ENCODE data around the gene AKIRIN1. TPM values are rescaled to one million over a fixed set of nuclear protein-coding genes. Genes with fewer than 3 reads are reported as not detected.
"Not testable (repeated sequence)": the region's sequence is repeated elsewhere in the genome, so short reads cannot be mapped to it uniquely, and the experiment has no call there.

The AKIRIN1 gene
- total RNA-seq, 2 experiments from 2014 or later = 68.8 to 72.5 TPM

DNA sequence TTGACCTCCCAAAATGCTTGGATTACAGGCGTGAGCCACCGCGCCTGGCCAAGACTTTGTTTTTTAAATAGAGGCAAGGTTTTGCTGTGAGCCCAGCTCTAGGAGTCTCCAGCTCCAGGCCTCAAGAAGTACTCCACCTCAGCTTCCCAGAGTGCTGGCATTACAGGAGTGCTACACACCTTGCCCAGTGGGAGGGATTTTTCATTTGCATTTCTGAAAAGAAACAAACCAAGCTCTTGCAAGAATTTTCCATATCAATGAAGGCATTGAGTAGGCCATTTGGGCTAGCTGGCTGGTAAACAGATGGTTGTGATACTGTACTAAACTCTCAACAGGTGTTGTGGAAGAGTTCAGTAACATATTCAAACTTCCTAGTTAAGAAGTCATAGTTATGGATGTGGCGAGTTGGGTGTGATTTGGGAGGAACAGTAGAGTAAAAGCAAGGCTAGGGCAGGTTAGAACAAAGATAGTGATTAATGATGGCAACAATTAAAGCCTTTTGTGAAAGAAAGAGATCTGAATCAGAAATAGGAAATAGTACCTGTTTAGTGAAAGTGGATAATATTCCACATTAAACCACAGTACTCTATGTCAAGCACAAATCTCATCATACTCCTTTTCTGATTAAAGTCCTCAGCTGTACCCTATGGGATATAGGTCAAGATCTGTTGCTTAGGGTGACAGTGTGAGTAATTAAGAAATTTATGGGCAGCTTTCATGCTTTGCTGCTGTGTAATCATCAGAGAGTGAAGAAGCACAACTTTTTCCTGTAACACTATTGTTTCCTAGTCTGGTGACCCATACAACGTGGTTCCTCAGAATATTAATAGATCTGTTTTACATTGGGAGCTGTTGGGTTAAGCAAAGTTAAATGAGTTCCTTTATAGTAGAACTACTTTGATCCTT, 10.7 kb downstream of the AKIRIN1 start:
- CTCF ChIA-PET = interaction anchor here (0.6 to 2.3 kb wide), 2 partner anchors 90 to 410 kb away, joined by 3 to 5 read pairs; no protein-coding TSS in a partner anchor
- Mint-ChIP-seq H3K4me3 (no peak overlapping the region), H3K4me1 (peaks cover 57% of the 10 kb centered on the region), H3K36me3 (ENCODE audit: low read depth) (peaks cover 77% of the 10 kb centered on the region), H3K27ac (peak overlapping the region; percentile 8), H3K27me3 (no peaks in the 10 kb centered on the region), H3K9me3 (no peaks in the 10 kb centered on the region)
- POLR2A ChIA-PET = interaction anchor here (1.1 to 2.0 kb wide), 3 partner anchors 10 to 24 kb away, joined by 3 to 6 read pairs (median 5); no protein-coding TSS in a partner anchor
- no peak for DNase-seq

DNA sequence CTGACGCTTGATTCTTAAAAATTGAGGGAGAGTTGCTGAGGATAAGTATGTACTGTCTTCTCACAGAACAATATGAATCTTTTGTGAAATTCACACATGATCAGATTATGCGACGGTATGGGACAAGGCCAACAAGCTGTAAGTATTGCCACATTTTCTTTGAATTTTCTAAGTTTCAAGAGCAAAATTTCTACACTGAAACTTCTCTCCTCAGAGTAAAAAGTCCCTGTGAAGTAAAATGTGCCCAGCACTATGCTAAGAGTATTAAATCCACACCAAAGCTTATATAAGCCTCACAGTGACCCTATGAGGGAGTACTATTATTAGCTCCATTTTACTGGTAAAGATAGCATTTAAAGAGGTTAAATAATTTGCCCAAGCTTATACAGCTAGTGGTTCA, 12.2 kb downstream of the AKIRIN1 start:
- no peak overlapping the region for H3K4me3 Mint-ChIP-seq
- no peak for DNase-seq
- peaks cover 42% of the 10 kb centered on the region for H3K4me1 Mint-ChIP-seq
- ChIA-PET CTCF (interaction anchor here (0.5 to 2.3 kb wide), 5 partner anchors 8 to 168 kb away, joined by 3 to 5 read pairs (median 3); partner anchors contain the start of gene NDUFS5), POLR2A (interaction anchor here (1.2 to 2.0 kb wide), 3 partner anchors 9 to 23 kb away, joined by 4 to 10 read pairs (median 5); partner anchors contain the start of gene NDUFS5)
- H3K36me3 Mint-ChIP-seq (ENCODE audit: low read depth) = peaks cover 78% of the 10 kb centered on the region
- no peaks in the 10 kb centered on the region for H3K9me3 Mint-ChIP-seq
- no peaks in the 10 kb centered on the region for H3K27me3 Mint-ChIP-seq
- H3K27ac Mint-ChIP-seq = peak overlapping the region; percentile 58

DNA sequence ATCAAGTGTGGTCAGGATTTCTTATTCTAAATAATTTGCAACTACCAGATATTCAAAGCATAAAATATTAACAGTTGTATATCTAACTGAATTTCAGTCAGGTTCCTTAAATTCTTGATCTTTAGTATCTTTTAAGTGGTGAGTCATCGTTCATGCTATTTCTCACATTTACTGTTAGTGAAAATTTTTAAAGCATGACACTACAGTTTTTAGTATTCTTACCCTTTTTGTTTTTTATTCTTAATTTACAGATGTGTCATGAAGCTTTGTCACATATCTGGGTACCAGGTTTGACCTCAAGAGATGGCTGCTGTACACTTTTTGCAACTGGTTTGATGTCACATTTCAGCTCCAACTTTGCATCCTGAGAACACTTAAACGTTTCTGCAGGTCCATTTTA, 12.7 kb downstream of the AKIRIN1 start:
- Mint-ChIP-seq H3K36me3 (ENCODE audit: low read depth) (peaks cover 79% of the 10 kb centered on the region), H3K27me3 (no peaks in the 10 kb centered on the region), H3K4me1 (peaks cover 41% of the 10 kb centered on the region), H3K9me3 (no peaks in the 10 kb centered on the region), H3K27ac (peak overlapping the region; percentile 58), H3K4me3 (no peak overlapping the region)
- ChIA-PET POLR2A (interaction anchor here (1.2 to 2.0 kb wide), 3 partner anchors 9 to 23 kb away, joined by 4 to 10 read pairs (median 5); partner anchors contain the start of gene NDUFS5), CTCF (interaction anchor here (0.5 to 2.3 kb wide), 3 partner anchors 7 to 88 kb away, joined by 3 to 5 read pairs (median 4); no protein-coding TSS in a partner anchor)
- no peak for DNase-seq

DNA sequence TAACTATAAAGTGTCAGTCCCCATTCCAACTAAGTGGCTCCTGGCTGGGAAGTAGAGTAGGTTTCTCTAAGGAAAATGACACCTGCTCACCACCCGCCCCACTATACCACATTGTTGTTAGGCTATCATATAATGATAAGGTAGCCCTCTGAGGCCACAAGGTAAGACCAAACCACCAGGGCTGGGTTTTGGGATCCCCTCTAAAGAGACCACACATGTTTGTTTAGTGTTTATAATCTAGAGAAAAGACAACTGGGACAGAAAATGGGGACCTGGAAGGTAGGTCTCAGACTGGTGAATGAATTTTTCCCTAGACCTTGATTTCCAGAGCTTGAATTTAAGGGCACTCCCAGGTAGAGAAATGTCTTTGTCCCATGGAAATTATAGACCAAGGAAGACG, 15.2 kb downstream of the AKIRIN1 start:
- CTCF ChIA-PET = interaction anchor here (0.9 to 1.1 kb wide), 2 partner anchors 12 to 17 kb away, joined by 3 read pairs; no protein-coding TSS in a partner anchor
- no peak overlapping the region for H3K27ac Mint-ChIP-seq

DNA sequence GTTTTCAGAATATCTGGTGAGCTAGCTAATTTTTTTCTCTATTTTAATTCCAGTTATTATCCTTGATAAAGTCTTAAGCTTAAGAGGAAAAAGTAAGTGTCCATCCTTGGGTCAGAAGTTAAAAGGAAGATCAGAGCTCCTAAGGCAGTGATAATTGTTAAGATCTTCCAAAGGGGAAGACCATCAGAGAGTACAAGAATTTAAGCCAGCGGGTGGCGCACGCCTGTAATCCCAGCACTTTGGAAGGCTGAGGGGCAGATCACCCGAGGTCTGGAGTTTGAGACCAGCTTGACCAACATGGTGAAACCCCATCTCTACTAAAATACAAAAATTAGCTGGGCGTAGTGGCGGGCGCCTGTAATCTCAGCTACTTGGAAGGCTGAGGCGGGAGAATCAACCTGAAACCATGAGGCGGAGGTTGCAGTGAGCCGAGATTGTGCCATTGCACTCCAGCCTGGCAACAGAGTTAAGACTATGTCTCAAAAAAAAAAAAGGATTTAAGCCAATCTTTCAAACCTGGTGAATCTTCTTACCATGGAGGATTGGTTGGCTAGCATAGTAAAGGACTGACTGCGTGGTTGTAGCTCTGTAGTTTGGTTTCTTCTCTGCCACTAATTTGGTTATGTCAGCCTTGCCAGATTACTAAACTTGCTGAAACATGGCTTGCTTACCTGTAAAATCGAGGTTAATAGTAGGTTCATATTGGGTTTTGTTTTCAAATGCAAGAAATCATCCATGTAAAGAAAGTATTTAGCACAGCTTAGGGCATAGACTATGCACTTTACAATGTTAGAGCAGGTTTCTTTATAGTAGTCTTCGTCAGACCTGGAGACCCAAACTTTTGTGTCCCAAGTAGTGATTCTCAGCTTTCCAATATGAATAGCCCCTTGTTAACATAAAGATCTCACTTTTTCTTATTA, 15.9 kb downstream of the AKIRIN1 start:
- Mint-ChIP-seq H3K4me1 (peaks cover 25% of the 10 kb centered on the region), H3K27ac (no peak overlapping the region), H3K27me3 (no peaks in the 10 kb centered on the region), H3K9me3 (no peaks in the 10 kb centered on the region), H3K36me3 (ENCODE audit: low read depth) (peaks cover 64% of the 10 kb centered on the region), H3K4me3 (no peak overlapping the region)
- CTCF ChIA-PET = interaction anchor here (0.9 to 1.1 kb wide), 2 partner anchors 13 to 18 kb away, joined by 3 read pairs; no protein-coding TSS in a partner anchor
- POLR2A ChIA-PET = interaction anchor here (0.7 to 3.1 kb wide), 3 partner anchors 11 to 990 kb away, joined by 3 to 15 read pairs (median 4); partner anchors contain the start of gene NDUFS5
- DNase-seq = no peak

More for the DNA sequence above, 15.2 kb downstream of the AKIRIN1 start:
- no peak for DNase-seq
- no peaks in the 10 kb centered on the region for H3K27me3 Mint-ChIP-seq
- POLR2A ChIA-PET = interaction anchor here (0.7 to 3.1 kb wide), 3 partner anchors 10 to 989 kb away, joined by 3 to 15 read pairs (median 4); partner anchors contain the start of gene NDUFS5
- no peaks in the 10 kb centered on the region for H3K9me3 Mint-ChIP-seq
- peaks cover 31% of the 10 kb centered on the region for H3K4me1 Mint-ChIP-seq
- H3K36me3 Mint-ChIP-seq (ENCODE audit: low read depth) = peaks cover 67% of the 10 kb centered on the region
- no peak overlapping the region for H3K4me3 Mint-ChIP-seq

DNA sequence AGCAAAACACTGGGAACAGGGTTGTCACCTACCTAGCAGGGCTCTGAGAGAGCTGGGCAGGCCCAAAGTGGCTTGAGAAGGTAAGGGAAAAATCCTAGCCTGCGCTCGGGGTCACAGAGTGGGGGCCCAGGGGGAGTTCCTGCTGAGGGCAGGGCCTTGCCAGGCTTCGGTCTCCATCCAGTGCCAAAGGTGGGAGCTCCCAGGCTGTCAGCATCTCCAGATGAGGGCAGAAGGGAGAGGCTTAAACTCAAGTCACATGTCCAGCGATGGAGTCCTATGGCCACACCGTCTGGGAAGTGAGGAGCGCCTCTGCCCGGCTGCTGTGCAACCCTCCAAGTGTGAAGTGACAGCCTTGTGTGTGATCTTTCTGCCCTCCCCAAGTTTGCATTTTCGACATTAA, 23.9 kb downstream of the AKIRIN1 start:
- DNase-seq, H3K4me1 Mint-ChIP-seq, H3K27ac Mint-ChIP-seq, H3K9me3 Mint-ChIP-seq, H3K27me3 Mint-ChIP-seq, CTCF ChIA-PET, H3K4me3 Mint-ChIP-seq: not testable (repeated sequence)
- POLR2A ChIA-PET = interaction anchor here (1.5 kb wide), 1 partner anchor 12 kb away, joined by 4 read pairs; the partner anchor contains the start of gene NDUFS5
- H3K36me3 Mint-ChIP-seq (ENCODE audit: low read depth) = peaks cover 12% of the 10 kb centered on the region

DNA sequence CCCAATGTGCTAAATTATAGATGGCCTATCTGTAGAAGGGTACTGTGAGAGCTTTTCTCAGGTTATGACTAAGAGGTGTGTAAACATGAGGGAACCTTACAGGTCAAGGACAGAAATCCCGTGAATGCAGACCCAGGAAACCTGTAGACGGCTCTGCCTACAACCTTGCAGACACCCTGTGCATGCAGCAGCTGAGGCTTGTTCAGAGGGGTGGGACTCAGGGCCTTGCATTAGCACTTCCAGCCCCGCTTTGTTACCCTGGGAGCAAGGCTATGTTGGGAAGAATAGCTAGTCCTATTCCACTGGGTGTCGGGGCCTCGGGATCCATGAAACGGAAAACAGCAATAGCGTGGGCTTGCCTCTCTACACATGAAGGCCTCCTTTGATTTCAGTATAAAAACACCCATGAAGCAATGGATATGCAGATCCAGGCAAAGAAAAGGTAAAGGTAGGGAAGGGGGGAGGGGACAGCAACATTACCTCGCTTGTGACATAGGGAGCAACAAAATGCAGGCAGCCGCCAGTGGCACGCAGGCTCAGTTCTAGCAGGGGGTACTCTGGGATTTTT, 25.6 kb downstream of the AKIRIN1 start:
- no peaks in the 10 kb centered on the region for H3K4me1 Mint-ChIP-seq
- no peak for DNase-seq
- POLR2A ChIA-PET = interaction anchor here (1.5 kb wide), 1 partner anchor 10 kb away, joined by 4 read pairs; the partner anchor contains the start of gene NDUFS5
- H3K36me3 Mint-ChIP-seq (ENCODE audit: low read depth) = peaks cover 10% of the 10 kb centered on the region
- no peak overlapping the region for H3K27ac Mint-ChIP-seq
- no peaks in the 10 kb centered on the region for H3K9me3 Mint-ChIP-seq
- CTCF ChIA-PET = no interaction called here
- H3K27me3 Mint-ChIP-seq = peaks cover 2% of the 10 kb centered on the region
- H3K4me3 Mint-ChIP-seq = no peak overlapping the region

DNA sequence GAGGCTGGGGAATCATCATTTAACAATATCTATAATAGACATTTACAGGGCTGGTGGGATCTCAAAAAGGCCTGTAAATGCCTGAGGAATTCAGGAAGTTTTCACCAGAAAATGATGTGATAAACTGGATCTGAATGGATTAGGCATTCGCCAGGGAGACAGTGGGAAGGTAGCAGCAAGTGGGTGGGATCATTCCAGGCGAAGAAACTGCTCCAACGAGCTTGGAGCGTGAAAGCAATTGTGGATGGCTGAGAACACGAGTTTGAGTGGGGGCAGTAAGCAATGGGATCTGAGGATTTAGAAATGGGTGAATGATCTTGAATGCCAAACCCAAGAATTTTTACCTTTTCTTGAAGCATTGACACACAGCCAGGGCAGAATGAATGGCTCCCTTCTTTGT, 26.2 kb downstream of the AKIRIN1 start:
- no peak overlapping the region for H3K27ac Mint-ChIP-seq
- H3K4me1 Mint-ChIP-seq = no peaks in the 10 kb centered on the region
- POLR2A ChIA-PET = no interaction called here
- no peaks in the 10 kb centered on the region for H3K9me3 Mint-ChIP-seq
- H3K4me3 Mint-ChIP-seq = no peak overlapping the region
- peaks cover 2% of the 10 kb centered on the region for H3K27me3 Mint-ChIP-seq
- no peak for DNase-seq
- CTCF ChIA-PET = no interaction called here
- H3K36me3 Mint-ChIP-seq (ENCODE audit: low read depth) = peaks cover 4% of the 10 kb centered on the region

DNA sequence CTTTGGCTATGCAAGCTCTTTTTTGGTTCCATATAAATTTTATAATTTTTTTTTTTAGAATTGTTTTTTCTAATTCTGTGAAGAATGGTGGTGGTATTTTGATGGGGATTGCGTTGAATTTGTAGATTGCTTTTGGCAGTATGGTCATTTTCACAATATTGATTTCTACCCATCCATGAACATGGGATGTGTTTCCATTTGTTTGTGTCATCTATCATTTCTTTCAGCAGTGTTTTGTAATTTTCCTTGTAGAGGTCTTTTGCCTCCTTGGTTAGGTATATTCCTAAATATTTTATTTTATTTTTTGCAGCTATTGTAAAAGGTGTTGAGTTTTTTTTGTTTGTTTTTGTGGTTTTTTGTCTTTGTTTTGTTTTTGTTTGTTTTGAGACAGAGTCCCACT, 29.4 kb downstream of the AKIRIN1 start:
- CTCF ChIA-PET; H3K9me3 Mint-ChIP-seq; POLR2A ChIA-PET; H3K27ac Mint-ChIP-seq; H3K36me3 Mint-ChIP-seq (ENCODE audit: low read depth); H3K27me3 Mint-ChIP-seq; H3K4me3 Mint-ChIP-seq; DNase-seq; H3K4me1 Mint-ChIP-seq: not testable (repeated sequence)

DNA sequence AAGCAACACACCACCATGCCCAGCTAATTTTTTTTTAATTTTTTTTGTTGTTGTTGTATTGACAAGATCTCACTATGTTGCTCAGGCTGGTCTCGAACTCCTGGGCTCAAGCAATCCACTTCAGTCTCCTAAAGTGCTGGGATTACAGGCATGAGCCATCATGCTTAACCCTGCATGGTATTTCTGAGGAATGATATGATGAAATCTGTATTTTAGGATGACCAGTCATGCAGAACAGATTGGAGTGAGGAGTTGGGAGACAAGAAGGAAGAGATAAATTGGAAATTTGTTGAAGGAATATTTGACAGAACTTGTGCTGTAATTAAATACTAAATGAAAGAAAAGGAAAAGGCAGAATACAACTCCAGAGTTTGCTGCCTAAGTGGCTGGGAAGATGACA, 30.4 kb downstream of the AKIRIN1 start:
- ChIA-PET CTCF (no interaction called here), POLR2A (no interaction called here)
- H3K36me3 Mint-ChIP-seq (ENCODE audit: low read depth) = peaks cover under 1% of the 10 kb centered on the region
- no peak overlapping the region for H3K4me3 Mint-ChIP-seq
- H3K27ac Mint-ChIP-seq = no peak overlapping the region
- no peak for DNase-seq
- H3K4me1 Mint-ChIP-seq = peaks cover 11% of the 10 kb centered on the region
- H3K9me3 Mint-ChIP-seq = no peaks in the 10 kb centered on the region
- peaks cover 2% of the 10 kb centered on the region for H3K27me3 Mint-ChIP-seq

DNA sequence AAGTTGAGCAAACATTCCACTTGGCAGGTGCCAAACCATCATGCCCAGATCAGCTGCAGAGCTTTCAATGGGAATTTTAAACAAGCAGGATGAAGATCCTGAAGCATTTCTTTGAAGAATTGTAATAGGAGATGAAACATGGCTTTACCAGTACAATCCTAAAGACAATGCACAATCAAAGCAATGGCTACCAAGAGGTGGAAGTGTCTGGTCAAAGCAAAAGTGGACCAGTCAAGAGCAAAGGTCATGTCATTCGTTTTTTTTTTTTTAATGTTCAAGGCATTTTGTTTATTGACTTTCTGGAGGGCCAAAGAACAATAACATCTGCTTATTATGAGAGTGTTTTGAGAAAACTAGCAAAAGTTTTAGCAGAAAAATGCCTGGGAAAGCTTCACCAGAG, 32.1 kb downstream of the AKIRIN1 start:
- Mint-ChIP-seq H3K9me3 (no peaks in the 10 kb centered on the region), H3K27me3 (peaks cover 2% of the 10 kb centered on the region), H3K4me3 (no peak overlapping the region), H3K27ac (no peak overlapping the region), H3K36me3 (ENCODE audit: low read depth) (peaks cover 5% of the 10 kb centered on the region), H3K4me1 (peaks cover 17% of the 10 kb centered on the region)
- POLR2A ChIA-PET = interaction anchor here (0.6 kb wide), 1 partner anchor 14 kb away, joined by 3 read pairs; no protein-coding TSS in a partner anchor
- CTCF ChIA-PET = no interaction called here
- no peak for DNase-seq

Measured in activated CD4-positive, alpha-beta memory T cell treated with anti-CD3 and anti-CD28 coated beads, Interleukin-2, amount 10 ng/mL, durations not matched to agents 7 days and 5 days (primary cell).